NT2/D1 (cell line): ENCODE measurements around the gene DCTD.

Experiments
- DNase-seq: peaks from one replicate; pipeline ENCODE4 v3.0.0-alpha.2; 2011; ENCODE audit warnings: low read depth, low spot score
- H3K27me3 ChIP-seq: 2 replicates; pipeline ENCODE4 v1.6.0; 2011; ENCODE audit warnings: mild to moderate bottlenecking; ENCODE audit not compliant: insufficient read length, insufficient read depth
- H3K36me3 ChIP-seq: 2 replicates; pipeline ENCODE4 v1.6.1; 2011; ENCODE audit warnings: mild to moderate bottlenecking, low read length, mixed read lengths; ENCODE audit not compliant: insufficient read depth, insufficient read length
- H3K4me1 ChIP-seq: 2 replicates; pipeline ENCODE4 v1.5.1; 2011; ENCODE audit not compliant: insufficient read depth, insufficient read length
- H3K4me3 ChIP-seq: 2 replicates; pipeline ENCODE4 v1.5.1; 2011; ENCODE audit warnings: low read depth; ENCODE audit not compliant: insufficient read length
- H3K9ac ChIP-seq: 2 replicates; pipeline ENCODE4 v1.6.0; 2011; ENCODE audit warnings: low read depth; ENCODE audit not compliant: insufficient read length
- H3K9me3 ChIP-seq: 2 replicates; pipeline ENCODE4 v1.5.1; 2011; ENCODE audit warnings: mild to moderate bottlenecking, low read length; ENCODE audit not compliant: insufficient read depth
- SUZ12 ChIP-seq: IDR thresholded peaks from 2 replicates; pipeline ENCODE4 v1.6.1; 2011; ENCODE audit not compliant: insufficient read length, insufficient read depth; ENCODE audit errors: extremely low read depth
- YY1 ChIP-seq: IDR thresholded peaks from 2 replicates; pipeline ENCODE4 v1.6.1; 2011; ENCODE audit not compliant: insufficient read length, insufficient read depth
- ZNF274 ChIP-seq: IDR thresholded peaks from 2 replicates; pipeline ENCODE4 v1.6.1; 2011; ENCODE audit warnings: mild to moderate bottlenecking, low read depth, low read length

The DCTD gene

GRCh38 chr4:182898479-182898799 is 18.7 kb downstream of the DCTD start:
- no peaks in the 10 kb centered on the region for H3K4me1 ChIP-seq
- H3K36me3 ChIP-seq = peaks cover 80% of the 10 kb centered on the region
- H3K27me3 ChIP-seq = no peaks in the 10 kb centered on the region
- H3K9ac ChIP-seq = no peak overlapping the region
- TF ChIP-seq SUZ12 (no peak), YY1 (no peak), ZNF274 (no peak)
- H3K4me3 ChIP-seq = no peak overlapping the region
- no peaks in the 10 kb centered on the region for H3K9me3 ChIP-seq
- no peak for DNase-seq

- no peaks in the 10 kb centered on the region for H3K27me3 ChIP-seq
- H3K9me3 ChIP-seq = no peaks in the 10 kb centered on the region
- H3K4me1 ChIP-seq = no peaks in the 10 kb centered on the region
- H3K36me3 ChIP-seq = peaks cover 80% of the 10 kb centered on the region
- H3K9ac ChIP-seq = no peak overlapping the region
- TF ChIP-seq YY1 (no peak), SUZ12 (no peak), ZNF274 (no peak)
- no peak overlapping the region for H3K4me3 ChIP-seq
- no peak for DNase-seq
Observed at GRCh38 chr4:182897601-182898478, 19.3 kb downstream of the DCTD start.

- Histone ChIP-seq H3K4me3 (no peak overlapping the region), H3K27me3 (no peaks in the 10 kb centered on the region), H3K36me3 (peaks cover 82% of the 10 kb centered on the region), H3K4me1 (no peaks in the 10 kb centered on the region), H3K9ac (no peak overlapping the region), H3K9me3 (no peaks in the 10 kb centered on the region)
- TF ChIP-seq ZNF274 (no peak), YY1 (no peak), SUZ12 (no peak)
- no peak for DNase-seq
Observed at GRCh38 chr4:182896421-182896820, 20.8 kb downstream of the DCTD start.

- Histone ChIP-seq H3K27me3 (no peaks in the 10 kb centered on the region), H3K4me3 (no peak overlapping the region), H3K36me3 (peaks cover 82% of the 10 kb centered on the region), H3K4me1 (no peaks in the 10 kb centered on the region), H3K9ac (no peak overlapping the region), H3K9me3 (no peaks in the 10 kb centered on the region)
- TF ChIP-seq SUZ12 (no peak), ZNF274 (no peak), YY1 (no peak)
- no peak for DNase-seq
Observed at GRCh38 chr4:182895791-182896292, 21.3 kb downstream of the DCTD start.

GRCh38 chr4:182894681-182895275 is 22.4 kb downstream of the DCTD start:
- no peak for DNase-seq
- no peak overlapping the region for H3K4me3 ChIP-seq
- no peak overlapping the region for H3K9ac ChIP-seq
- H3K9me3 ChIP-seq = no peaks in the 10 kb centered on the region
- H3K27me3 ChIP-seq = no peaks in the 10 kb centered on the region
- TF ChIP-seq SUZ12 = no peak
- no peak for TF ChIP-seq ZNF274
- TF ChIP-seq YY1 = no peak
- peaks cover 85% of the 10 kb centered on the region for H3K36me3 ChIP-seq
- H3K4me1 ChIP-seq = no peaks in the 10 kb centered on the region

GRCh38 chr4:182893474-182894080 is 23.6 kb downstream of the DCTD start:
- no peak for DNase-seq
- no peak for TF ChIP-seq ZNF274
- TF ChIP-seq YY1 = no peak
- no peak for TF ChIP-seq SUZ12
- H3K9me3 ChIP-seq = no peaks in the 10 kb centered on the region
- no peaks in the 10 kb centered on the region for H3K27me3 ChIP-seq
- no peak overlapping the region for H3K4me3 ChIP-seq
- H3K36me3 ChIP-seq = peaks cover 89% of the 10 kb centered on the region
- H3K4me1 ChIP-seq = no peaks in the 10 kb centered on the region
- H3K9ac ChIP-seq = no peak overlapping the region

GRCh38 chr4:182893047-182893446 is 24.1 kb downstream of the DCTD start:
- Histone ChIP-seq H3K27me3 (no peaks in the 10 kb centered on the region), H3K4me1 (no peaks in the 10 kb centered on the region), H3K36me3 (peaks cover 89% of the 10 kb centered on the region), H3K9ac (no peak overlapping the region), H3K4me3 (no peak overlapping the region), H3K9me3 (no peaks in the 10 kb centered on the region)
- no peak for TF ChIP-seq SUZ12
- no peak for TF ChIP-seq ZNF274
- TF ChIP-seq YY1 = no peak
- DNase-seq = no peak
